ENCODE measurements around the gene B4GALT3.

DNA sequence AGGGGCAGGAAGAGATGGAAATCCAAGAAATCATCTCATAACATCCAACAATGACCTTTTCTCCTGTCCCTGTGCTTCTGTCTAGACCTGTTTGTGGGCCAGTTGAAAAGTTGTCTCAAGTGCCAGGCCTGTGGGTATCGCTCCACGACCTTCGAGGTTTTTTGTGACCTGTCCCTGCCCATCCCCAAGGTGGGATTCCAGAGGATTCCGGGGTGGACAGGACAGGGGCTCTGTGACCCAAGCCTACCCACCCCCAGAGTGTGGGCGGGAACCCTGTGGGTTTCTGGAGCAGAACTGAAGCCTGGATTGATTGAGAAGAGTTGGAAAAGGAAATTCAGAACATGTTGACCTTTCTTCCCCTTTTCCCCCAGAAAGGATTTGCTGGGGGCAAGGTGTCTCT, 13.5 kb downstream of the B4GALT3 start:
- TF ChIP-seq POLR2A (IDR thresholded peaks at IDR 0.05), result no peak
- TF ChIP-seq, protein P1, sequence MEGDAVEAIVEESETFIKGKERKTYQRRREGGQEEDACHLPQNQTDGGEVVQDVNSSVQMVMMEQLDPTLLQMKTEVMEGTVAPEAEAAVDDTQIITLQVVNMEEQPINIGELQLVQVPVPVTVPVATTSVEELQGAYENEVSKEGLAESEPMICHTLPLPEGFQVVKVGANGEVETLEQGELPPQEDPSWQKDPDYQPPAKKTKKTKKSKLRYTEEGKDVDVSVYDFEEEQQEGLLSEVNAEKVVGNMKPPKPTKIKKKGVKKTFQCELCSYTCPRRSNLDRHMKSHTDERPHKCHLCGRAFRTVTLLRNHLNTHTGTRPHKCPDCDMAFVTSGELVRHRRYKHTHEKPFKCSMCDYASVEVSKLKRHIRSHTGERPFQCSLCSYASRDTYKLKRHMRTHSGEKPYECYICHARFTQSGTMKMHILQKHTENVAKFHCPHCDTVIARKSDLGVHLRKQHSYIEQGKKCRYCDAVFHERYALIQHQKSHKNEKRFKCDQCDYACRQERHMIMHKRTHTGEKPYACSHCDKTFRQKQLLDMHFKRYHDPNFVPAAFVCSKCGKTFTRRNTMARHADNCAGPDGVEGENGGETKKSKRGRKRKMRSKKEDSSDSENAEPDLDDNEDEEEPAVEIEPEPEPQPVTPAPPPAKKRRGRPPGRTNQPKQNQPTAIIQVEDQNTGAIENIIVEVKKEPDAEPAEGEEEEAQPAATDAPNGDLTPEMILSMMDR (IDR thresholded peaks at IDR 0.05), result no peak
